OCI-LY7 (cell line): ENCODE measurements around the gene LRFN2. TPM values are rescaled to one million over a fixed set of nuclear protein-coding genes. Genes with fewer than 3 reads are reported as not detected.

Experiments used
- BruUV-seq: library from RNA; stranded (reverse); fragments of 400-500 nt; replicated peaks from 2 replicates; lab custom pipeline; 2021; lab: Mats Ljungman, UMichigan
- CTCF ChIA-PET: fragments of 300-600 bp; sonication (Branson Sonifier 250); formaldehyde crosslinking; loops from one replicate; lab custom pipeline; 2022; ENCODE audit warnings: antibody characterized with exemption; ENCODE audit not compliant: unreplicated experiment; lab: Charles Lee
- POLR2A ChIA-PET: fragments of 300-600 bp; sonication (Branson Sonifier 250); formaldehyde crosslinking; loops from one replicate; lab custom pipeline; 2022; ENCODE audit warnings: antibody characterized with exemption; lab: Charles Lee
- DNase-seq: peaks from one replicate; pipeline ENCODE4 v3.0.0-alpha.2; 2015; ENCODE audit warnings: low spot score
- H2AFZ ChIP-seq: fragments of 200-600 bp; sonication (generic), shearing (Covaris generic); 2 replicates; pipeline ENCODE4 v1.6.1; 2014; ENCODE audit warnings: mild to moderate bottlenecking, antibody characterized with exemption, low read length, moderate library complexity
- H3K27ac ChIP-seq: fragments of 200-600 bp; sonication (generic); 2 replicates; pipeline ENCODE4 v1.5.1; 2014; ENCODE audit warnings: mixed run types, low read depth, mild to moderate bottlenecking, moderate library complexity, low read length, inconsistent platforms; ENCODE audit not compliant: poor library complexity, severe bottlenecking
- H3K36me3 ChIP-seq: fragments of 200-600 bp; sonication (generic); 2 replicates; pipeline ENCODE4 v1.6.1; 2014; ENCODE audit warnings: mild to moderate bottlenecking, antibody characterized with exemption, low read length, moderate library complexity, mixed read lengths; ENCODE audit not compliant: insufficient read depth
- H3K4me1 ChIP-seq: fragments of 200-600 bp; sonication (generic); 2 replicates; pipeline ENCODE4 v1.5.1; 2014; ENCODE audit warnings: mild to moderate bottlenecking, low read length; ENCODE audit not compliant: insufficient read depth, poor library complexity, severe bottlenecking
- H3K4me2 ChIP-seq: fragments of 200-600 bp; sonication (generic); 2 replicates; pipeline ENCODE4 v1.6.1; 2014; ENCODE audit warnings: mild to moderate bottlenecking, low read length
- H3K4me3 ChIP-seq: fragments of 200-600 bp; sonication (generic); 2 replicates; pipeline ENCODE4 v1.5.1; 2014; ENCODE audit warnings: mild to moderate bottlenecking, low read depth, low read length; ENCODE audit not compliant: poor library complexity, severe bottlenecking
- H3K79me2 ChIP-seq: fragments of 200-600 bp; sonication (generic); 2 replicates; pipeline ENCODE4 v1.6.1; 2016; ENCODE audit warnings: low read depth, mild to moderate bottlenecking, low read length, moderate library complexity, mixed read lengths; ENCODE audit not compliant: insufficient read depth
- H3K9me2 ChIP-seq: fragments of 200-600 bp; sonication (generic); 2 replicates; pipeline ENCODE4 v1.6.1; 2016; ENCODE audit warnings: mild to moderate bottlenecking, low read length, mixed read lengths; ENCODE audit not compliant: insufficient read depth
- H3K9me3 ChIP-seq: fragments of 200-600 bp; sonication (generic); 2 replicates; pipeline ENCODE4 v1.6.1; 2014; ENCODE audit warnings: mild to moderate bottlenecking, mixed run types, low read length, mixed read lengths
- H4K20me1 ChIP-seq: fragments of 200-600 bp; sonication (generic); 2 replicates; pipeline ENCODE4 v1.6.1; 2014; ENCODE audit warnings: mild to moderate bottlenecking, antibody characterized with exemption, low read length, moderate library complexity, mixed read lengths; ENCODE audit not compliant: insufficient read depth
- CTCF ChIP-seq: fragments of 200-600 bp; sonication (generic); conservative IDR thresholded peaks from 2 replicates; pipeline ENCODE4 v1.5.1; 2014; ENCODE audit warnings: mild to moderate bottlenecking, antibody characterized with exemption, low read length, moderate library complexity, mixed read lengths
- EZH2phosphoT487 ChIP-seq: fragments of 200-600 bp; sonication (generic); IDR thresholded peaks from 2 replicates; pipeline ENCODE4 v1.6.1; 2018; ENCODE audit warnings: low read depth, borderline replicate concordance, mild to moderate bottlenecking, mixed run types, antibody characterized with exemption, low read length, moderate library complexity, mixed read lengths
- intact Hi-C: fragments of 100-400 bp; cut with micrococcal nuclease; formaldehyde crosslinking; loops from one replicate; pipeline ENCODE4 v1.10.0; 2022; ENCODE audit not compliant: unreplicated experiment
- total RNA-seq, 2 experiments: library from RNA; depleted of rRNA in 1 of 2; stranded (reverse); fragments of >200 nt in 1 of 2; shearing (Covaris generic) in 1 of 2; gene quantifications; 2 replicates each; pipeline ENCODE4 v1.2.3, GENCODE V29; 2014 to 2022

LRFN2 gene
- total RNA-seq, 2 experiments from 2014 or later, result not detected

GRCh38 chr6:40369042-40369441 lies 218.1 kb downstream of the LRFN2 start:
- no peak for DNase-seq
- Histone ChIP-seq H3K36me3 (no peaks in the 10 kb centered on the region), H4K20me1 (no peaks in the 10 kb centered on the region), H3K4me3 (no peak overlapping the region), H3K79me2 (no peaks in the 10 kb centered on the region), H3K9me3 (peaks cover 5% of the 10 kb centered on the region; the same call in 1 of the 2 replicates), H3K4me2 (no peak overlapping the region), H2AFZ (no peak overlapping the region), H3K9me2 (no peaks in the 10 kb centered on the region), H3K27ac (no peak overlapping the region), H3K4me1 (no peaks in the 10 kb centered on the region)
- TF ChIP-seq CTCF (no peak), EZH2phosphoT487 (no peak)
- ChIA-PET POLR2A (interaction anchor here (0.6 kb wide), 1 partner anchor 1916 kb away, joined by 3 read pairs; no protein-coding TSS in a partner anchor), CTCF (no interaction called here)
- BruUV-seq, result no TSS peak
- intact Hi-C loops, result no loop called here

GRCh38 chr6:40362859-40363258 lies 224.3 kb downstream of the LRFN2 start:
- intact Hi-C loops, result no loop called here
- CTCF ChIA-PET, result no interaction called here
- H3K9me2 ChIP-seq, result no peaks in the 10 kb centered on the region
- no peaks in the 10 kb centered on the region for H4K20me1 ChIP-seq
- no TSS peak for BruUV-seq
- H3K4me1 ChIP-seq, result no peaks in the 10 kb centered on the region
- H3K36me3 ChIP-seq, result no peaks in the 10 kb centered on the region
- DNase-seq, result no peak
- H3K4me3 ChIP-seq, result no peak overlapping the region
- H3K79me2 ChIP-seq, result no peaks in the 10 kb centered on the region
- H2AFZ ChIP-seq, result no peak overlapping the region
- H3K9me3 ChIP-seq, result peaks cover 5% of the 10 kb centered on the region; the same call in 1 of the 2 replicates
- no peak overlapping the region for H3K27ac ChIP-seq
- no peak overlapping the region for H3K4me2 ChIP-seq
- POLR2A ChIA-PET, result no interaction called here
- TF ChIP-seq CTCF (no peak), EZH2phosphoT487 (no peak)

GRCh38 chr6:40359808-40360207 lies 227.4 kb downstream of the LRFN2 start:
- Histone ChIP-seq H3K36me3 (no peaks in the 10 kb centered on the region), H3K27ac (no peak overlapping the region), H3K79me2 (no peaks in the 10 kb centered on the region), H3K4me2 (no peak overlapping the region), H3K4me1 (no peaks in the 10 kb centered on the region), H3K4me3 (no peak overlapping the region), H3K9me3 (no peaks in the 10 kb centered on the region), H3K9me2 (no peaks in the 10 kb centered on the region), H4K20me1 (no peaks in the 10 kb centered on the region), H2AFZ (no peak overlapping the region)
- TF ChIP-seq EZH2phosphoT487, result no peak
- no peak for TF ChIP-seq CTCF
- no TSS peak for BruUV-seq
- ChIA-PET CTCF (no interaction called here), POLR2A (no interaction called here)
- intact Hi-C loops, result no loop called here
- DNase-seq, result no peak
